Activated CD4-positive, alpha-beta T cell treated with anti-CD3 and anti-CD28 coated beads, Interleukin-2, amount 10 ng/mL, durations not matched to agents 7 days and 5 days (primary cell): ENCODE results near the gene DDX1. TPM values are rescaled to one million over a fixed set of nuclear protein-coding genes. Genes with fewer than 3 reads are reported as not detected.

Source experiments
- CTCF ChIA-PET: fragments of 350-600 bp; sonication (Branson Sonifier 250); formaldehyde crosslinking; loops from one replicate; lab custom pipeline; 2021; ENCODE audit warnings: antibody characterized with exemption; lab: Charles Lee
- POLR2A ChIA-PET: fragments of 350-600 bp; sonication (Branson Sonifier 250); formaldehyde crosslinking; loops from one replicate; lab custom pipeline; 2021; ENCODE audit warnings: antibody characterized with exemption; lab: Charles Lee
- DNase-seq: peaks from one replicate; pipeline ENCODE4 v3.0.0-alpha.2; 2020
- H3K27ac Mint-ChIP-seq: one replicate; pipeline ENCODE4 v1.8.0; 2021; ENCODE audit warnings: mild to moderate bottlenecking, moderate library complexity, mixed read lengths
- H3K27me3 Mint-ChIP-seq: one replicate; pipeline ENCODE4 v1.8.0; 2021; ENCODE audit warnings: mixed read lengths
- H3K36me3 Mint-ChIP-seq: one replicate; pipeline ENCODE4 v1.8.0; 2021; ENCODE audit warnings: low read depth, mixed read lengths
- H3K4me1 Mint-ChIP-seq: one replicate; pipeline ENCODE4 v1.8.0; 2021; ENCODE audit warnings: mixed read lengths
- H3K4me3 Mint-ChIP-seq: one replicate; pipeline ENCODE4 v1.8.0; 2021; ENCODE audit warnings: mild to moderate bottlenecking, moderate library complexity, mixed read lengths
- H3K9me3 Mint-ChIP-seq: one replicate; pipeline ENCODE4 v1.8.0; 2021; ENCODE audit warnings: mixed read lengths
- total RNA-seq, 2 experiments: library from RNA; stranded (reverse); gene quantifications; one replicate each; pipeline ENCODE4 v1.2.3, GENCODE V29; 2021

Gene DDX1
- total RNA-seq, 2 experiments from 2014 or later = 64.1 to 65.7 TPM

DNA sequence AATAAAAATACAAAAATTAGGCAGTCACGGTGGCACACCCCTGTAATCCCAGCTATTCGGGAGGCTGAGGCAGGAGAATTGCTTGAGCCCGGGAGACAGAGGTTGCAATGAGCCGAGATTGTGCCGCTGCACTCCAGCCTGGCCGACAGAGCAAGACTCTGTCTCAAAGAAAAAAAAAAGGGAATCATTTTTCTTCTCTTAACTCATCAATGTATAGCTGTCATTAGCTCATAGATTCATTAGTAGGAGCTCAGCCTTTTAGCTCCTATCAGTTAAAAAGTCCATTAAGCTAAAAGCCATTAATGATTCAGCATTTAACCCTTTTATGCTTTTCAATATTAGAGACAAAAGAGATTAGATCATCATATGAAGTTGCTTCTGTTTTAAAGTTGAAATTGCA, 24.8 kb upstream of the DDX1 start:
- Mint-ChIP-seq H3K36me3 (no peaks in the 10 kb centered on the region), H3K4me3 (no peak overlapping the region), H3K27ac (no peak overlapping the region), H3K4me1 (peaks cover 11% of the 10 kb centered on the region), H3K27me3 (no peaks in the 10 kb centered on the region), H3K9me3 (peaks cover 3% of the 10 kb centered on the region)
- CTCF ChIA-PET = interaction anchor here (1.1 to 2.4 kb wide), 2 partner anchors 10 to 38 kb away, joined by 3 to 7 read pairs; no protein-coding TSS in a partner anchor
- no peak for DNase-seq
- POLR2A ChIA-PET = no interaction called here

DNA sequence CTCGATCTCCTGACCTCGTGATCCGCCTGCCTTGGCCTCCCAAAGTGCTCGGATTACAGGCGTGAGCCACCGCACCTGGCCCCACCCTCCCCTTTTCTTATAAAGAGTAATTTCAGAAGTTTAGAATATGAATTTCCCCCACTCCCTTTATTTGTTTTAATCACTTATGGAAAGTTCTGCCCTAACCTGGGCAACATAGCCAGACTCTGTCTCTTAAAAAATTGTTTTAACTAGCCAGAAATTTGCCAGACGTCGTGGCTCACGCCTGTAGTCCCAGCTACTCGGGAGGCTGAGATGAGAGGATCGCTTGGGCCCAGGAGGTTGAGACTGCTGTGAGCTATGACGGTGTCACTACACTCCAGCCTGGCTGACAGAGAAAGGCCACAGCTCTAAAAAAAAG, 22.8 kb upstream of the DDX1 start:
- no peaks in the 10 kb centered on the region for H3K4me1 Mint-ChIP-seq
- H3K9me3 Mint-ChIP-seq = no peaks in the 10 kb centered on the region
- no peaks in the 10 kb centered on the region for H3K27me3 Mint-ChIP-seq
- no peaks in the 10 kb centered on the region for H3K36me3 Mint-ChIP-seq
- POLR2A ChIA-PET = no interaction called here
- no peak overlapping the region for H3K27ac Mint-ChIP-seq
- H3K4me3 Mint-ChIP-seq = no peak overlapping the region
- CTCF ChIA-PET = interaction anchor here (1.0 to 2.4 kb wide), 2 partner anchors 8 to 666 kb away, joined by 3 to 7 read pairs; no protein-coding TSS in a partner anchor
- no peak for DNase-seq

DNA sequence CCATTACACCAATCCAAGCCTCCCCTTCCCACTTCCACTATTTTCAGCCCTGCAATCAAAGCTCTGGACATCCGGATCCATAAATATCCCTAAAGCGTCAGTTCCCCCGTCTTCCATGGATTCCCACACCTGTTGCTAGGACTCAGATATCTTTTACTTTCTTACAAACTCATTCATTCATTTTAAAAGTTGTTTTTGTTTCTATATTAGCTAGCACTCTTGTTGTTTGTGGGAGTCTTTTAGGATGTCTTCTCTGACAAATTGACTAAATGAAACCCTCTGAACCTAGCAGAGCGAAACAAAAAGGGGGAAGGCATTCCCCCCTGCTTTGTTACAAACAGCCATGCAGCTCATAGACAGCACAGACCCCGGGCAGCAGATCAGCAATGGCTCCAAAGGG, 21.6 kb upstream of the DDX1 start:
- no peaks in the 10 kb centered on the region for H3K36me3 Mint-ChIP-seq
- H3K4me1 Mint-ChIP-seq = no peaks in the 10 kb centered on the region
- H3K27me3 Mint-ChIP-seq = no peaks in the 10 kb centered on the region
- ChIA-PET CTCF (interaction anchor here (0.9 kb wide), 1 partner anchor 416 kb away, joined by 3 read pairs; no protein-coding TSS in a partner anchor), POLR2A (no interaction called here)
- no peaks in the 10 kb centered on the region for H3K9me3 Mint-ChIP-seq
- DNase-seq = no peak
- H3K27ac Mint-ChIP-seq = no peak overlapping the region
- no peak overlapping the region for H3K4me3 Mint-ChIP-seq

DNA sequence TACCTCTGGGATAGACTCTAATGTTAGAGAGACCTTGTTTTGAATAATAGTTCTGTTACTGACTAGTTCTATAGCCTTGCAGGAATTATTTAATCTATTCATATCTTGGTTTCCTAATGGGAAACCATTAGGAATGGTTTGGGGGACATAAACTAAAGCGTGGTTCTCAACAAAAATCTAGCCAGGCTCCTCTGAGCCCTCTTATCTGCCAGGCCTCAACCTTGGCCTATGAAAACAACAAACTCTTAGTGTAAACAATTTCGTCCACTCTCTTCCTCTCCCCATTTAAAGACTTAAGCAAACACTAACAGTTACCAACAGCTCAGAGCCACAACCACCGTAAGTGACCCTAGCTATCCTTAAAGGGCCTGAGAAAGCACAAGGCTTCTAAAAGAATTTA, 19.9 kb upstream of the DDX1 start:
- Mint-ChIP-seq H3K27ac (no peak overlapping the region), H3K9me3 (no peaks in the 10 kb centered on the region), H3K4me1 (no peaks in the 10 kb centered on the region), H3K36me3 (no peaks in the 10 kb centered on the region), H3K4me3 (no peak overlapping the region), H3K27me3 (no peaks in the 10 kb centered on the region)
- POLR2A ChIA-PET = no interaction called here
- no peak for DNase-seq
- CTCF ChIA-PET = interaction anchor here (1.3 to 2.1 kb wide), 2 partner anchors 10 to 12 kb away, joined by 3 to 7 read pairs; partner anchors contain the start of gene NBAS

DNA sequence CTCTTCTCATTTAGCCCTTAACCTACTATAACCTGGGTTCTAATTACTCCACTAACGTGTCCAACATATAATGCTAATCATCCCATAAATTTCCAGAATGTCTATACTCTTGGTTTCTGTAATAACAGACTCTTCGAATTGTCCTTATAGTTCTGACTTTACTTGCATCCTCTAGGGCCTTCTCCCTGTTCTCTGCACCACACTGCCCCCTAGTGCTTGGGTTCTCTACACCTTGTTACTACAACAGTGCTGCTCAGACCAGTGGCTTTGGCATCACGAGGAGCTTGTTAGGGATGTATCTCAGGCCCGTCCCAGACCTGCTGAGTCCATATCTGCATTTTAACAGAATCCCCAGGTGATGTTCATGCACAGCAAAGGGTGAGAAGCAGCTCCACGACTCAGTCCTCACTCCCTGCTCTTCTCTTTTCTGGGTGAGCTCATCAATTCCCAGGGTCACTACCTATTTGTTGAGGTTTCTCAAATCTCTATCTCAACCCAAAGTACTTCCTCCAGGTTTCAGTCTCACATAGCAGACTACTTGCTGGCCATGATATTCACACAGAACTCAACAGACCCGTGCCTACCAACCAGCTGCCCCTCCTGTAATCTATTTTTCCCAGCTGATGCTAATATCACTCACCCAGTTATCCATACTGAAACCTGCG, 14.5 kb upstream of the DDX1 start:
- Mint-ChIP-seq H3K27me3 (no peaks in the 10 kb centered on the region), H3K9me3 (no peaks in the 10 kb centered on the region), H3K27ac (no peak overlapping the region), H3K36me3 (no peaks in the 10 kb centered on the region), H3K4me3 (no peak overlapping the region), H3K4me1 (no peaks in the 10 kb centered on the region)
- ChIA-PET CTCF (interaction anchor here (1.0 to 2.1 kb wide), 9 partner anchors 9 to 676 kb away, joined by 4 to 12 read pairs (median 7); partner anchors contain the start of gene NBAS), POLR2A (no interaction called here)
- DNase-seq = peak; percentile 94

DNA sequence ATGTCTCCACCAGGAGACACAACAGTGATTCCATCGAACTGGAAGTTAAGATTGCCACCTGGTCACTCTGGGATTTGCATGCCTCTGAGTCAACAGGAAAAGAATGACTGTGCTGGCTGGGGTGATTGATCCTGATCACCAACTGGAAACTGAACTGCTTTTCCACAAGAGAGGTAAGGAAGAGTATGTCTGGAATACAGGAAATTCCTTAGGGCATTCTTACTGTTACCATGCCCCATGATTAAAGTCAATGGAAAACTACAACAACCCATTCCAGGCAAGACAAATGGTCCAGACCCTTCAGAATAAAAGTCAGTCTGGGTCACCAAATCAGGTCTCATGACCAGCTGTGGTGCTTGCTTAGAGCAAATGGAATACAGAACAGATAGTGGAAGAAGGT, 12.0 kb upstream of the DDX1 start:
- no peaks in the 10 kb centered on the region for H3K4me1 Mint-ChIP-seq
- H3K27me3 Mint-ChIP-seq = no peaks in the 10 kb centered on the region
- H3K36me3 Mint-ChIP-seq = no peaks in the 10 kb centered on the region
- ChIA-PET POLR2A (no interaction called here), CTCF (interaction anchor here (1.3 kb wide), 1 partner anchor 11 kb away, joined by 4 read pairs; no protein-coding TSS in a partner anchor)
- no peaks in the 10 kb centered on the region for H3K9me3 Mint-ChIP-seq
- no peak for DNase-seq
- no peak overlapping the region for H3K4me3 Mint-ChIP-seq
- no peak overlapping the region for H3K27ac Mint-ChIP-seq

DNA sequence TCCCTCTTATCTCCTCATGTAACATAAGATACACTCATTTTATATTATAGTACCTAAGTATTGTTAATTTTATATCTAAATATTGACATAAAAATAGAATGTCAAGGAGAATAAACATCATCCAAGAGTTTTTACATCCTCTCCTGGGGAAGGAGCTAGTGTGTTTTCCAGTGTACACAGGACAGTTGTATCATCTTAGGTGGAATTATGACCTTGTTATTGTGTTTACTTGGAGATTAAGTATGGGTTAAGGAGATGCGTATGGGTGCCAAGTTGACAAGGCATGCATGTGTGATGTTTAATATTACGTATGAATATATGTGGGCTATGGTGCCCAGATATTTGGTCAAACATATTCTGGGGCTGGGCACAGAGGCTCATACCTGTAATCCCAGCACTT, 11.2 kb upstream of the DDX1 start:
- DNase-seq = no peak
- H3K4me3 Mint-ChIP-seq = no peak overlapping the region
- H3K27ac Mint-ChIP-seq = no peak overlapping the region
- ChIA-PET CTCF (no interaction called here), POLR2A (no interaction called here)
- H3K9me3 Mint-ChIP-seq = no peaks in the 10 kb centered on the region
- H3K27me3 Mint-ChIP-seq = no peaks in the 10 kb centered on the region
- H3K4me1 Mint-ChIP-seq = no peaks in the 10 kb centered on the region
- no peaks in the 10 kb centered on the region for H3K36me3 Mint-ChIP-seq

DNA sequence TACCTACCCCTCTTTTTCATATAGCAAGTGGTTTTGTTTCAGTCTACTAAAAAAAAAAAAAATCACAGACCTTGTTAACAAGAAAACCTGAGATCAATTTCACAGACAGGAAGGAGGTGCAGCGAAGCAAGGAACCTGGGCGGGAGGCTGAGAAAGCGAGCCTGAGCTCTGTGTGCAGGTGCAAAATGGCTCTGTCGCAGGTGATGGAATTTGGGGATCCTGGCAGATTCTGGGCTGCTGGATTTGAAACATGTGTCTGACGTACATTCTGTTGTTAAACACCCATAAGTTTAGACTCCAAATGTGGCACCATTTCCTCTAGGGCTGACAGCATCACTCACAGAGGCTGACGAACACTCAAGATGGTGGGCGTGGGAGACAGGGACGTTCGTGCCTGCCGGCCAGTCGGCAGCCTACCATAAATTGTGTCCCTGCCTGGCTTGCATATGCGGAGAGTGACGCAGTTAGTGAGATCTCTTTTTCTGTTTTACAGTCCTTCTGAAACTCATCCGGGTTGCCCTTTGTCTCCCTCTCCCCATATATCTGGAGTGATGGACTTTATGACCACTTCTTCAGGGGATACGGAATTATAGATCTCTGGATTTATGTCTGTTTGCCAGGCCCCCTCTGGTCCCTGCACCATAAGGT, 8.8 kb upstream of the DDX1 start:
- ChIA-PET POLR2A (no interaction called here), CTCF (interaction anchor here (0.6 kb wide), 1 partner anchor 53 kb away, joined by 4 read pairs; no protein-coding TSS in a partner anchor)
- no peaks in the 10 kb centered on the region for H3K27me3 Mint-ChIP-seq
- H3K4me1 Mint-ChIP-seq = no peaks in the 10 kb centered on the region
- H3K4me3 Mint-ChIP-seq = no peak overlapping the region
- H3K9me3 Mint-ChIP-seq = no peaks in the 10 kb centered on the region
- no peaks in the 10 kb centered on the region for H3K36me3 Mint-ChIP-seq
- H3K27ac Mint-ChIP-seq = no peak overlapping the region
- DNase-seq = no peak

DNA sequence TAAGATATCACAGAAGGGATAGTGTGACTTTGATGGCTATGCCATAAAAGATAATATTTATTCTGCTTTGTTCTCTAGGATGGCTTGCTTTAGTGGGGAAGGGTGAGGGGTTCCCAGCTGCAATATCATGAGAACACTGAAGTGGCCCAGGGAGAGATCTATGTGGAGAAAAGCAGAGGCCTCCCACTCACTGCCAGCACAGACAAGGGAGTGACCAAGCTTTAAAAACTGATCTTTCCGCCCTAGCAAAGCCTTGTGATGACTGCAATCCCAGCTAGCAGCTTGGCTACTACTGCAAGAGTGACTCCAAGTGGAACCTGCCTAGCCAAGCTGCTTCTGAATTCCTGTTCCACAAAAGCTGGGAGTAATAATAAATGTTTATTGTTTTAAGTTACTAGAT, 7.8 kb upstream of the DDX1 start:
- no peaks in the 10 kb centered on the region for H3K4me1 Mint-ChIP-seq

DNA sequence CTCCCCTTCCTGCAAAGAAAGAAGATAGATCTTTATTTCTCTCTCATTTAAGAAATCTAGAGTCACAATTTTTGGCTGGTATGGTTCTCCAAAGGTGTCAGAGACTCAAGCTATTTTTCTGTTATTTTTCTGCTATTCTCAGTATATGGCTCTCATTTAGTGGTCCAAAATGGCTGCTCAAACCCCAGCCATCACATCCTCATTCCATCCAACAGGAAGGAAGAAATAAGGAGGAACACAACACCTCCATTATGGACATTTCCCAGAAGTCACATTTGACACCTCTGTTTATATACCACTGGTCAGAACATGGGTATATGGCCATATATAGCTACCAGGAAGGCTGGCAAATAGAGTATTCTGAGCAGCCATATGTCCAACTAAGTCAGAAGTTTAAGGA, 7.4 kb upstream of the DDX1 start:
- no peak for DNase-seq
- Mint-ChIP-seq H3K27ac (no peak overlapping the region), H3K27me3 (no peaks in the 10 kb centered on the region), H3K4me1 (no peaks in the 10 kb centered on the region), H3K36me3 (no peaks in the 10 kb centered on the region), H3K4me3 (no peak overlapping the region), H3K9me3 (no peaks in the 10 kb centered on the region)
- POLR2A ChIA-PET = no interaction called here
- CTCF ChIA-PET = interaction anchor here (1.2 to 1.4 kb wide), 2 partner anchors 11 to 12 kb away, joined by 3 to 4 read pairs; no protein-coding TSS in a partner anchor

More for the DNA sequence above, 7.8 kb upstream of the DDX1 start:
- H3K27ac Mint-ChIP-seq = no peak overlapping the region
- no peak overlapping the region for H3K4me3 Mint-ChIP-seq
- no peaks in the 10 kb centered on the region for H3K36me3 Mint-ChIP-seq
- DNase-seq = no peak
- no peaks in the 10 kb centered on the region for H3K27me3 Mint-ChIP-seq
- no peaks in the 10 kb centered on the region for H3K9me3 Mint-ChIP-seq
- CTCF ChIA-PET = interaction anchor here (1.2 to 1.4 kb wide), 2 partner anchors 11 to 12 kb away, joined by 3 to 4 read pairs; no protein-coding TSS in a partner anchor
- POLR2A ChIA-PET = no interaction called here

DNA sequence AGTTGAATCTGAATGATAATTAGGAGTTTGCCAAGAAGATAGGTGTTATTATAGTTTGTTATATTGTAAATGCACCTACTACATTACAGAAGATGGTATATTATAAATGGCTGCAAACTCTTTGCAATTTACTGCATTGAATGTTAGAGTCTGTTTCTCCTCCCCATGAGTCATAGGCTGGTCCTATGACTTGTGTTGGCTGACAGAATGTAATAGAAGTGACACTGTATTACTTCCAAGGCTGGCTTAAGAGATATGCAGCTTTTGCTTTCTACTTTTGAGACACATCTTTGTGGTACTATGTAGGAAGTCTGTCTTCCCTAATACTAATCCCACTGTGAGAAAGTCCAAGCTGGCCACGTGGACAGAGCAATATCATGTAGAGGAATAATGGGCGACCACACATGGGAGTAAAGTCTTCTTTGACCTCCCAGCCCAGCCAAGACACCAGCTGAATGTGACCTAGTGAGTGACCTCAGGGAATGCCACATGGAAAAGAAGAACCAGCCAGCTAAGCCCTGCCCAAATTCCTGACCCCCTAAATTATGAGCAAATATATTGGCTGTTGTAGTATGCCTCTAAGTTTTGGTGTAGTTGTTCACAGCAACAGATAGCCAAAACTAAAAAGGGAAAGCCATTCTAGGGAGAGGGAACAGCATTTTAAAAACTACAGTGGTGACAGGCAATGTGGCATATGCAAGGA, 6.8 kb upstream of the DDX1 start:
- Mint-ChIP-seq H3K9me3 (no peaks in the 10 kb centered on the region), H3K27ac (no peak overlapping the region), H3K4me1 (no peaks in the 10 kb centered on the region), H3K4me3 (no peak overlapping the region), H3K27me3 (no peaks in the 10 kb centered on the region), H3K36me3 (no peaks in the 10 kb centered on the region)
- ChIA-PET CTCF (interaction anchor here (1.4 to 3.4 kb wide), 2 partner anchors 8 to 12 kb away, joined by 4 to 12 read pairs; no protein-coding TSS in a partner anchor), POLR2A (no interaction called here)
- DNase-seq = no peak

DNA sequence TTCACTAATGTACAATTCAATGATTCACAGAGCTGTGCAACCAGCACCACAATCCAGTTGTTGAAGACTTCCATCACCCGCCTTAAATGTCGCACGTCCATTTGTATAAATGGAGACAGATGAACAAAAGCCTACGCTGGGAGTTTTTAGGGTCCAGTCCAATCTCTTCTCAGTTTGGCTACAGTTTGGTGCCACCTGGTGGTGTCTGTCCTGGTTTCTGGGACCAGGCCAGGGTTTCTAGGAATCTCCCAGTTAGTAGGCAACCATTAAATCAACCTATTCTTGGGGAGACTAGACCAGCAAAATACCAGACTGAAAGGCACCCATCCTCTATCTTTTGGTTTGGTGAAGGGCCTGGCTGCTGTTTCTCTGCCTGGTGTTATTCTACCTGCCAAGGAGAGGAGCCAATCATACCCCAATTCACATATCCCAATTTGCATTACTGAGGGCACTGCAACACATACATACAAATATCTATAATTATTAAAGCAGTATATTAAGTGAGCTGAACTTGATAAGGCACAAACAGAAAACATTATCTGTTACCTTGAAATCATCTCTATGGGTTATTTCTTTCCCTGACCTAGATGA, 3.2 kb upstream of the DDX1 start:
- peaks cover 17% of the 10 kb centered on the region for H3K4me1 Mint-ChIP-seq
- H3K4me3 Mint-ChIP-seq = no peak overlapping the region
- H3K27ac Mint-ChIP-seq = no peak overlapping the region
- ChIA-PET CTCF (interaction anchor here (1.0 to 1.7 kb wide), 2 partner anchors 11 to 27 kb away, joined by 4 to 7 read pairs; partner anchors contain the start of gene NBAS), POLR2A (no interaction called here)
- no peaks in the 10 kb centered on the region for H3K9me3 Mint-ChIP-seq
- no peaks in the 10 kb centered on the region for H3K27me3 Mint-ChIP-seq
- peak; percentile 36 for DNase-seq
- peaks cover 3% of the 10 kb centered on the region for H3K36me3 Mint-ChIP-seq
